ENCODE measurements around the gene CLEC1A. TPM values are rescaled to one million over a fixed set of nuclear protein-coding genes. Genes with fewer than 3 reads are reported as not detected.

Gene CLEC1A
- polyA plus RNA-seq, 1 donor from 2014 or later = not detected

- Histone ChIP-seq H3K4me2 (ENCODE audit: low read length) (no peak overlapping the region), H3K4me3 (ENCODE audit: low read length) (no peak overlapping the region), H3F3A (ENCODE audit: insufficient read depth, low read length, poor library complexity, severe bottlenecking) (no peaks in the 10 kb centered on the region), H3K36me3 (ENCODE audit: insufficient read depth, low read length) (no peaks in the 10 kb centered on the region), H3K27me3 (ENCODE audit: insufficient read depth, low read depth, low read length) (no peaks in the 10 kb centered on the region), H3K79me2 (replicated peaks; ENCODE audit: insufficient read depth, low read length) (no peaks in the 10 kb centered on the region), H3K27ac (ENCODE audit: low read length) (no peak overlapping the region), H2AFZ (ENCODE audit: low read depth, low read length) (no peak overlapping the region), H4K20me1 (ENCODE audit: insufficient read depth) (no peaks in the 10 kb centered on the region), H3K9me3 (ENCODE audit: low read length) (no peaks in the 10 kb centered on the region), H3K9ac (ENCODE audit: low read length) (no peak overlapping the region), H3K9me2 (ENCODE audit: insufficient read depth, low read length) (no peaks in the 10 kb centered on the region)
- TF ChIP-seq SMC3 (conservative IDR thresholded peaks at IDR 0.05; ENCODE audit: poor library complexity) = no peak
- no peak for TF ChIP-seq RAD21 (conservative IDR thresholded peaks at IDR 0.05)
- TF ChIP-seq REST (IDR thresholded peaks at IDR 0.05; ENCODE audit: borderline replicate concordance) = no peak
- no peak for TF ChIP-seq MXI1 (conservative IDR thresholded peaks at IDR 0.05; ENCODE audit: poor library complexity, severe bottlenecking)
- no peak for TF ChIP-seq POLR2AphosphoS5 (IDR thresholded peaks at IDR 0.05)
- no peak for TF ChIP-seq CTCF (IDR thresholded peaks at IDR 0.05; ENCODE audit: poor library complexity, severe bottlenecking)
- TF ChIP-seq TAF1 (IDR thresholded peaks at IDR 0.05; ENCODE audit: low read depth) = no peak
- TF ChIP-seq EZH2 (IDR thresholded peaks at IDR 0.05; ENCODE audit: borderline replicate concordance, insufficient read depth, low read length, poor library complexity, severe bottlenecking) = no peak
- no peak for TF ChIP-seq EP300 (conservative IDR thresholded peaks at IDR 0.05; ENCODE audit: poor library complexity, severe bottlenecking)
These were observed 17.1 kb upstream of the CLEC1A start for GRCh38 chr12:10115890-10116289.

- no peak for TF ChIP-seq TAF1 (IDR thresholded peaks at IDR 0.05; ENCODE audit: low read depth)
- TF ChIP-seq EP300 (conservative IDR thresholded peaks at IDR 0.05; ENCODE audit: poor library complexity, severe bottlenecking) = no peak
- TF ChIP-seq POLR2AphosphoS5 (IDR thresholded peaks at IDR 0.05) = no peak
- no peak for TF ChIP-seq MXI1 (conservative IDR thresholded peaks at IDR 0.05; ENCODE audit: poor library complexity, severe bottlenecking)
- TF ChIP-seq CTCF (IDR thresholded peaks at IDR 0.05; ENCODE audit: poor library complexity, severe bottlenecking) = no peak
- TF ChIP-seq REST (IDR thresholded peaks at IDR 0.05; ENCODE audit: borderline replicate concordance) = no peak
- no peak for TF ChIP-seq EZH2 (IDR thresholded peaks at IDR 0.05; ENCODE audit: borderline replicate concordance, insufficient read depth, low read length, poor library complexity, severe bottlenecking)
- TF ChIP-seq RAD21 (conservative IDR thresholded peaks at IDR 0.05) = no peak
- no peak for TF ChIP-seq SMC3 (conservative IDR thresholded peaks at IDR 0.05; ENCODE audit: poor library complexity)
- Histone ChIP-seq H3K9me2 (ENCODE audit: insufficient read depth, low read length) (no peaks in the 10 kb centered on the region), H3K4me3 (ENCODE audit: low read length) (no peak overlapping the region)
These were observed 16.5 kb upstream of the CLEC1A start for GRCh38 chr12:10115311-10115710.

More at GRCh38 chr12:10115311-10115710, 16.5 kb upstream of the CLEC1A start:
- Histone ChIP-seq H2AFZ (ENCODE audit: low read depth, low read length) (no peak overlapping the region), H3K4me2 (ENCODE audit: low read length) (no peak overlapping the region), H3F3A (ENCODE audit: insufficient read depth, low read length, poor library complexity, severe bottlenecking) (no peaks in the 10 kb centered on the region), H4K20me1 (ENCODE audit: insufficient read depth) (no peaks in the 10 kb centered on the region), H3K27me3 (ENCODE audit: insufficient read depth, low read depth, low read length) (no peaks in the 10 kb centered on the region), H3K36me3 (ENCODE audit: insufficient read depth, low read length) (no peaks in the 10 kb centered on the region), H3K27ac (ENCODE audit: low read length) (no peak overlapping the region), H3K79me2 (replicated peaks; ENCODE audit: insufficient read depth, low read length) (no peaks in the 10 kb centered on the region), H3K9me3 (ENCODE audit: low read length) (no peaks in the 10 kb centered on the region), H3K9ac (ENCODE audit: low read length) (no peak overlapping the region)
